Psoas muscle (tissue), 8 donors: ENCODE measurements around the gene PNPLA6. TPM values are rescaled to one million over a fixed set of nuclear protein-coding genes. Genes with fewer than 3 reads are reported as not detected.

ENCODE experiments used
- ATAC-seq, 4 donors: fragments of 200-7000 bp; cut with Tn5 transposase; one replicate each; pipeline ENCODE4 v1.9.1; 2020; ENCODE audit warnings: moderate library complexity in 3 of 4, mild to moderate bottlenecking in 2 of 4
- DNase-seq, 2 donors: peaks; one replicate each; pipeline ENCODE4 v3.0.0-alpha.2; 2020
- H3K27ac ChIP-seq: fragments of 200-600 bp; one replicate; pipeline ENCODE4 v1.8.0; 2022
- H3K27me3 ChIP-seq, 3 donors: fragments of 200-600 bp in 1 of 3; one replicate each; pipeline versions ENCODE4 v1.6.1 to v1.8.0; 2013 to 2022; ENCODE audit warnings: low read length in 2 of 3, mild to moderate bottlenecking in 2 of 3, moderate library complexity in 1 of 3; ENCODE audit not compliant: insufficient read depth in 3 of 3
- H3K36me3 ChIP-seq, 2 donors: fragments of 200-600 bp in 1 of 2; one replicate each; pipeline versions ENCODE4 v1.6.1 to v1.8.0; 2013 to 2022; ENCODE audit warnings: low read depth in 1 of 2, mild to moderate bottlenecking in 1 of 2, moderate library complexity in 1 of 2; ENCODE audit not compliant: insufficient read depth in 1 of 2
- H3K4me1 ChIP-seq: fragments of 200-600 bp; one replicate; pipeline ENCODE4 v1.8.0; 2022
- H3K4me3 ChIP-seq: fragments of 200-600 bp; one replicate; pipeline ENCODE4 v1.8.0; 2022; ENCODE audit warnings: mild to moderate bottlenecking
- H3K9me3 ChIP-seq: fragments of 200-600 bp; one replicate; pipeline ENCODE4 v1.8.0; 2022
- CTCF ChIP-seq: fragments of 200-600 bp; IDR thresholded peaks from one replicate; pipeline ENCODE4 v1.8.0; 2022; ENCODE audit warnings: antibody characterized with exemption
- WGBS, 3 donors: extraction: QIAGEN DNeasy Blood & Tissue Kit; methylation state at CpG; one replicate each; pipeline versions ENCODE4 v1.1.6 to v1.1.7; 2013; 5-methylcytosine and 5-hydroxymethylcytosine counted together
- intact Hi-C, 2 donors: fragments of 100-400 bp; cut with DNase I; formaldehyde crosslinking; loops; one replicate each; pipeline versions ENCODE4 v1.11.0 to v1.14.2; 2022
- polyA plus RNA-seq, 3 donors: library from polyadenylated mRNA; stranded (reverse); fragments of 200-250 nt; gene quantifications; one replicate each; pipeline ENCODE4 v1.2.3, GENCODE V29; 2013
- total RNA-seq, 4 donors: library from RNA; stranded (reverse); fragmentation: NEBNext Ultra II Directional in 2 of 4; extraction: Animal tissue kit (Norgen Biotek cat#: 25700) in 2 of 4; gene quantifications; one replicate each; pipeline versions ENCODE4 v1.2.1 to v1.2.4, GENCODE V29; 2021 to 2023
- donor health status: healthy with polysubstance abuse.
- donor health status: DM: no; HTN: no; CAD: no; lungs with moderate emphysema.
- donor health status: Bipolar disorder and iron deficiency.
- donor health status: healthy.
- donor health status: DM: yes; HTN: yes; CAD: no.
- donor health status: DM: no; HTN: no; CAD: no.
- donor health status: DM: no; HTN: no; CAD: no.
- donor health status: DM: yes; HTN: yes; CAD: no.

Gene PNPLA6
- total and polyA plus RNA-seq, 7 donors = 31.8 to 72.8 (median 55.9) TPM

GRCh38 chr19:7516333-7516732 lies 19.2 kb upstream of the PNPLA6 start:
- Histone ChIP-seq H3K9me3 (no peaks in the 10 kb centered on the region), H3K36me3 (peaks cover 0 to 12% of the 10 kb centered on the region in 2 donors), H3K27ac (peak overlapping the region; percentile 81), H3K4me1 (peaks cover 9% of the 10 kb centered on the region), H3K4me3 (peak overlapping the region; percentile 88), H3K27me3 (no peaks in the 10 kb centered on the region)
- no peak for TF ChIP-seq CTCF
- WGBS, 3 donors = 0 to 2% (median 1%) methylated on average over 10 to 28 of the region's 28 CpGs
- intact Hi-C loops = no loop called here
- DNase-seq (no peak), ATAC-seq (peak in 1 of 4 donors; percentile 46)

GRCh38 chr19:7516878-7517277 lies 18.6 kb upstream of the PNPLA6 start:
- WGBS, 3 donors = 42 to 46% (median 45%) methylated on average over 4 of the region's 4 CpGs
- Histone ChIP-seq H3K9me3 (no peaks in the 10 kb centered on the region), H3K36me3 (peaks cover 0 to 12% of the 10 kb centered on the region in 2 donors), H3K4me1 (peaks cover 15% of the 10 kb centered on the region), H3K27ac (peak overlapping the region; percentile 81), H3K27me3 (no peaks in the 10 kb centered on the region), H3K4me3 (peak overlapping the region; percentile 88)
- no peak for ATAC-seq
- no peak for DNase-seq
- intact Hi-C loops = no loop called here
- no peak for TF ChIP-seq CTCF

GRCh38 chr19:7519361-7520130 lies 16.0 kb upstream of the PNPLA6 start:
- H3K4me1 ChIP-seq = peaks cover 27% of the 10 kb centered on the region
- H3K27me3 ChIP-seq = no peaks in the 10 kb centered on the region
- no peaks in the 10 kb centered on the region for H3K9me3 ChIP-seq
- intact Hi-C loops = loop anchor here in 1 of 2 donors (10.0 kb wide), 1 partner anchor 125 kb away; no protein-coding TSS in a partner anchor
- ATAC-seq (no peak), DNase-seq (no peak)
- no peak overlapping the region for H3K27ac ChIP-seq
- 96 to 98% (median 96%) methylated on average over 72 to 74 of the region's 74 CpGs for WGBS, 3 donors
- peaks cover 0 to 16% of the 10 kb centered on the region in 2 donors for H3K36me3 ChIP-seq
- H3K4me3 ChIP-seq = no peak overlapping the region
- no peak for TF ChIP-seq CTCF

GRCh38 chr19:7520131-7521051 lies 15.1 kb upstream of the PNPLA6 start:
- no peak overlapping the region for H3K4me3 ChIP-seq
- WGBS, 3 donors = 70 to 81% (median 70%) methylated on average over 50 to 51 of the region's 51 CpGs
- no peak for ATAC-seq
- H3K36me3 ChIP-seq = peaks cover 0 to 25% of the 10 kb centered on the region in 2 donors
- intact Hi-C loops = loop anchor here in 1 of 2 donors (10.0 kb wide), 1 partner anchor 126 kb away; no protein-coding TSS in a partner anchor
- no peaks in the 10 kb centered on the region for H3K27me3 ChIP-seq
- no peak for TF ChIP-seq CTCF
- peaks cover 27% of the 10 kb centered on the region for H3K4me1 ChIP-seq
- no peaks in the 10 kb centered on the region for H3K9me3 ChIP-seq
- H3K27ac ChIP-seq = no peak overlapping the region
- no peak for DNase-seq
